GM19452 (cell line): Measurements from ENCODE around the gene PLBD2.

ENCODE experiments used
- ATAC-seq: cut with Tn5 transposase; IDR thresholded peaks from one replicate; pipeline ENCODE4 v1.9.1; 2021; ENCODE audit not compliant: unreplicated experiment

PLBD2 gene

DNA sequence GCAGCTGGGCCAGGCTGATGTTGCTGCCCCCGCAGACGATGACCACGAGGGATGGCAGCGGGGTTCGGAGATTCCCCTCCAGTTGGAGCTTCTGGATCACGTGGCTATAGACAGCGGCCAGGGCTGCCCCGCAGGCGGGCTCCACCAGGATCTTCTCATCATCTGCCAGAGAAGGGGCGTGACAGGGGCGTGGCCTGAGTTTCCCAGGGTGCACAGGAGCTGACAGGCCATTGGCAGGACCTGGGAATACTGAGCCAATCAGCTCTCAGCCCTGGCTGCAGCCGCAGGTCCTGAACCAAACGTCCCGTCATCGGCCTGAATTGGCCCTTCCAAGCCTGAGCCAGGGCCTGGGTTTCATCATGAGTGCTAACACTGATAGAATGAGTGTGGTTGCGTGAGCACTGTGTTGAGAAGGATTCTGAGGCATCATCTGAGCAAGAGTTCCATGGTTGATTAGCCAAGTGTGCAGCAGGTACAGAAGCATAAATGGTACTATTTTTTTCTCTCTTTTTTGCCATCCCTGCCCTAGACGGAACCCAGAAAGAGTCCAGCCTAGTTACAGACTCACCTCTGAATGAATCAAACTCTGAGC, 34.7 kb downstream of the PLBD2 start:
- no peak for ATAC-seq

DNA sequence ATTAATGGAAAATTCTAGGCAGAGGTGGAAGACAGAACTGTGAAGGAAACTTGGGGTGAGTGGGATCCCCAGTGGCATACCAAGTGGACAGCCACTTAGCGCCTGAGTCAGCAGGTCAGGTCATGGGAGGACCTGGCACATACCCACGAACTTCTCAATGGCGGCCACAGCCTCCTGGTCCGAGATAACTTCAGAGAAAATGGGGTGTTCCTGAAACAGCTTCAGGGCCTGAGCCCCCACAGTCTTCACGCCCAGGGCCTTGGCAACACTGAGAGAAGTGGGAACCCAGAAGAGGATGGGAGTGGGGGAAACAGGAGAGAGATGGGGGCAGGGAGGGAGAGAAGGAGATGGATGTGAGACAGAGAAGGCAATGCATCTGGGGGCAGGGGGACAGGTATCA, 35.4 kb downstream of the PLBD2 start:
- ATAC-seq = no peak

DNA sequence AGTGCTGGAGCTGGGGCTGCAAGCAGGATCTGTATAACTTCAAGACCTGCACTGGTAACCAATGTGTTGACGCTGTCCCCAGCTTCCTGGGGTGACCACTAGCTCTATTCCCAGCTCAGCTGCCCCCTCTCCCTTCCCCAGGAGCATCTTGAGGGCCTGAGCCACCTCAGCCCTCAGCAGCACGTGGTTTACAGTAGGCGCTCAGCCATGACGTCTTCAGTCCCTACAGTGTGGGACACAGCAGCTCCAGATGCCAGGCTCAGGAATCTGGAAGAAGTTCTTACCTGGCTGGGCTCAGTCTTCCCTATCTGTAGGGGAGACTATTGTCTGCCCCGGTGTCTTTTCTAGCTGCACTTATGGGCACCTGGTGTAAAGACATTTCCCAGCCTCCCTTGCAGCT, 36.7 kb downstream of the PLBD2 start:
- ATAC-seq = no peak

DNA sequence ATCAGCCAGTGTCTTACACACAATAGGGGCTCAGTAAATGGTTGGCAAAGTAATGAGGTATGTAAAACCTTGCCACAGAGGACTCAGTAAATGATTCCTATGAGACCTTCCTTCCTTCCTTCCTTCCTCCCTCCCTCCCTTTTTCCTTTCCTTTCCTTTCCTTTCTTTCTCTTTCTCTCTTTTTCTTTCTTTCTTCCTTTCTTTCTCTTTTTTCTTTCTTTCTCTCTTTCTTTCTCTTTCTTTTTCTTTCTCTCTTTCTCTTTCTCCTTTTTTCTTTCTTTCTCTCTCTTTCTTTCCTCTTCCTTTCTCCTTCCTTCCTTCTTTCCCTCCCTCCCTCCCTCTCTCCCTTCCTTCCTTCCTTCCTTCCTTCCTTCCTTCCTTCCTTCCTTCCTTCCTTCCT, 37.8 kb downstream of the PLBD2 start:
- no peak for ATAC-seq

DNA sequence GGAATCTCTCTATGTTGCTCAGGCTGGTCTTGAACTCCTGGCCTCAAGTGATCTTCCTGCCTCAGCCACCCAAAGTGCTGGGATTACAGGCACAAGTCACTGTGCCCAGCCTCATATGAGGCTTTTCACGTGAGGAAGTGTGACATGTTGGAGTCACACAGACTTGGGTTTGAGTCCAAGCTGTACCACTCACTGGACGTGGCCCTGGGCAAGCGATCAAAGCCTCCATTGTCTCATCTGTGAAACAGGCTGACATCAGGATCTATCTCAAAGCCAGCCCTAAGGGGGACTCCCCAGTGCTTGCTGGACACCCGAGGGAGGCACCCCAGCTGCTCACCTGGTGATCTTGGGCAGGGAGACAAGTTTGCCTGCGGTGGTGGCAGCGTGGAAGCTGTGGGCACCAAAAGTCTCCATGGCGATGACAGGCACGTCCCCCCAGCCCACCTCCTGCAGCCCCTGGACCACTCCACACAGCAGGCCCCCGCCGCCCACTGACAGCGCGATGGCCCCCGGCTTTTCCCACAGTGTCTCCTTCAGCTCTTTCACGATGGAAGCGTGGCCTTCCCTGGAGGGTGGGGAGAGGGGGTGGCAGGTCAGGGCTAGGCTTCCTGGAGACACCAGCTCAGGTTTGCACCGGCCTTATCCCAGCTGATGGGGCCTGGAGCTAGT, 38.6 kb downstream of the PLBD2 start:
- no peak for ATAC-seq

DNA sequence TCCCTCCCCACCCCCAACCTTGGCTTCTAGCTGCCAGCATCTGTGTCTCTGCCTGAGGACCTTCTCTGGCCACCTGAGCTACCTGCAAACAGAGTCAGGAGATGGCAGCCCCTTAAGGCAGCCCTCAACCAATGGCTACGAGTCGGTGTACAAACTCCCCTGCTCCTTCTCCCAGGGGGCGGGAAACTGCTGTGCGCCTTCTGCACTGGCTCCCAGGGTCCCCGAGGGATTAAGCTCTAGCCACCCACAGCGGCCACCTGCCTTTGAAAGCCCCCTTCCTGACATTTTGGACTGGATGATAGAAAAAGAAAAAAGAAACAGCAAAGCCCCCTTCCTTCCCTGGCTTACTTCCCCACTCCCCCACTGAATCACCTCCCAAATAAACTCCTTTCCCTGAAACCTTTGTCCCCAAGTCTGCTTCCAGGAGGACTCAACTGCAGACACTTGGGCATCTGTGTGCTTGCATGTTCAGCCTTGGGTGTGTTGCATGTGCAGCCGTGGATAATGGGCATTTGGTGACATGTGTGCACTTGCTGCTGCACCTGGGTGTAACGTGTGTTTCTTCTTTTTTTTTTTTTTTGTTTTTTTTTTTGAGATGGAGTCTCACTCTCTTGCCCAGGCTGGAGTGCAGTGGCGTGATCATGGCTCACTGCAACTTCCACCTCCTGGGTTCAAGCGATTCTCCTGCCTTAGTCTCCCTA, 39.3 kb downstream of the PLBD2 start:
- no peak for ATAC-seq

DNA sequence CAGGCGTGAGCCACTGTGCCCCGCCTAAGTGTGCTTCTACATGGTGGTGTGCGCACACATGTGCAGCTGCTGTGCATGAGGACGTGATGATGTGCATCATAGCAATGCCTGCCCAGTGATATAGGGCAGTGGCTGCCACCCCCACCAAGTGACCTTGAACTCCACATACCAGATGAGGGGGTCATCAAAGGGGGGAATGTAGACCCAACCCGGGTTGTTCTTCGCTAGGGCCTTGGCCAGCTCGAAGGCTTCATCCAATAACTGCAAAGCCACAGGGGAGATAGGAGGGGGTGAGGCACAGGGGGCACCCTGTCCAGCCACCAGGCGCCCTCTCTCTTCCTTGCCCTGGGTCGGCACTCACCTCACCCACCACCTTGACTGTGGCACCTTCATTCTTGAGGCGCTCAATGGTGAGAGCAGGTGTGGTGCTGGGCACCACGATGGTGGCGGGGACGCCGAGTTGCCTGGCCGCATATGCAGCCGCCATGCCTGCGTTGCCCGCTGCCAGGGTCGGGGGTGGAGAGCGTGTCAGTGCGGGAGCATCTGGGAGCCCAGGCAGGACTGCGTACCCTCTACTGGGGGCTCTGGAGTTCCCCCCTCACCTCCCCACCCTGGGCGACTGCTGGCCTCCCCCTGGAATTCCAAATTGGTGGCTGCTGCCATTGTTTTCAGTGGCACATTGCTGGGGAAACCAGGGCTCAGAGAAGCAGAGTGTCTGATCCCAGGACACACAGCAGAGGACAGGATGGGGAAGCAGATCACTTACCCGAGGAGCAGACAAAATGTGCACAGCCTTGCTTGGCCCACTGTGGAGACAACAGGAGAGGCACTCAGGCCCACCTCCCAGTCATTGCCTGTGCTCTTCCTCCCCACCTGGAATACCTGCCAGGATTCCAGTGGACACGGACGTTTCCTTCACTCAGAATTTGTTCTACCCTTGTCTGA, 40.2 kb downstream of the PLBD2 start:
- ATAC-seq = no peak

DNA sequence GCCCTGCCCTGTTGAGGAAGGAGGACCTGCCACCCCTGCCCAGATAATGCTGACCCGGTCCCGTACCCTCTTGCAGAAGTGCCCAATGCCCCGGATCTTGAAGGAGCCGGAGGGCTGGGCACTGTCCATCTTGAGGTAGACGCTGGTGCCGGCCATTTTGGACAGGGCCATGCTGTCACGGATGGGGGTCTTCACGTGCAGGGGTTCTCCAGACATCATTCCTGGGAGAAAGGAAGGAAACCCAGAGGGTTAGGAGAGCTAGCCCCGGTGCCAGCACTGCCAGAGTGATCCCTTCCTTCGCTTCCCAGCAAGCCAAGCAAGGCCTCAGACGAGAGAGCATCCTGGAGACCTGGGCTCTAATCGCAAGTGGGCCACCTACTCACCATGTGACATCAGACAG, 41.1 kb downstream of the PLBD2 start:
- no peak for ATAC-seq

DNA sequence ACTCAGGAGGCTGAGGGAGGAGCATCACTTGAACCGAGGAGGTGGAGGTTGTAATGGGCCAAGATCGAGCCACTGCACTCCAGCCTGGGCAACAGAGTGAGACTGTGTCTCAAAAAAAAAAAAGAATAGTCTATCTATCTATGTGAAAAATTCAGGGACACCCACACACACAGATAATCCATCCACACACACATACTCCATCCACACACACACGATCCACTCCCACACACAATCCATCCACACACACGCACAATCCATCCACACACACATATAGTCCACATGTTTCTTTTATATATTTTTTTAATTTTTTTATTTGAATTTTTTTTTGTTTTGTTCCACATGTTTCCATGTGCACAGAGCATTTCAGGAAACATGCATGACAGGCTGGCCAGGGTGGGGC, 42.0 kb downstream of the PLBD2 start:
- ATAC-seq = no peak

DNA sequence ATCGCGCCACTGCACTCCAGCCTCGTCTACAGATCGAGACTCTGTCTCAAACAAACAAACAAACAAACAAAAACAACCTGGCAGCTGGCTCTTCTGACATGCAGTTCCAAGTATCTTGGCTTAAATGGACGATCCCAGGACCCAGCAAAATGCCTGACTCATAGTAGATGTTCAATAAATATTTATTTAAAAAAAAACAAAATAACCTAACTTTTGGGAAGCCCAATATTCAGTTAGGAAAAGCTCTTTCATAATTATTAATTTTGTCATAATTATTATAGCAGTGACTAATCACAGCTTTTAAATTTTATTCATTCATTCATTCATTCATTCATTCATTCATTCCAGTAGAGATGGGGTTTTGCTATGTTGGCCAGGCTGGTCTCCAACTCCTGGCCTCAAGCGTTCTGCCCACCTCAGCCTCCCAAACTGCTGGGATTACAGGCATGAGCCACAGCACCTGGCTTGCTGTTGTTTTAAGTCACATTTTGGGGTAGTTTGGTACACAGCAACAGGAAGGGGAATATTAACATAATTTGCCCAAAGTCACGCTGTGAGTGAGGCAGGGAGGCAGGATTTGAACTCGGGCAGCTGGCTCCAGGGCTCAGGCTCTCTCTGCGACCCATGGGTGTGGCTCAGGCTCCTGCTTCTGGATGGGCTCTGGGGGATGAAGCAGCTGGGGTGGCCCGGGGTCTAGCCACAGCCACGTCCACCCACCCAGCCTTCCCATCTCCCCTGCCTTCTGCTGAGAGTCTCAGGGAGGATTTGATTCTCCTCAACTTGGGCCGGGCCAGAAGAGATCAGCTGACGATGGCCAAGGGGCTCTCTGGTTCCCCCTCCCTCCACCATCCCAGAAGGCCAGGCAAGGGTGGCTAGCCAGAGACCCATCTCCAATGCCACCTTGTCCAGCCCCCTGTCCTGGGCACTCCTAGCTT, 42.9 kb downstream of the PLBD2 start:
- no peak for ATAC-seq

DNA sequence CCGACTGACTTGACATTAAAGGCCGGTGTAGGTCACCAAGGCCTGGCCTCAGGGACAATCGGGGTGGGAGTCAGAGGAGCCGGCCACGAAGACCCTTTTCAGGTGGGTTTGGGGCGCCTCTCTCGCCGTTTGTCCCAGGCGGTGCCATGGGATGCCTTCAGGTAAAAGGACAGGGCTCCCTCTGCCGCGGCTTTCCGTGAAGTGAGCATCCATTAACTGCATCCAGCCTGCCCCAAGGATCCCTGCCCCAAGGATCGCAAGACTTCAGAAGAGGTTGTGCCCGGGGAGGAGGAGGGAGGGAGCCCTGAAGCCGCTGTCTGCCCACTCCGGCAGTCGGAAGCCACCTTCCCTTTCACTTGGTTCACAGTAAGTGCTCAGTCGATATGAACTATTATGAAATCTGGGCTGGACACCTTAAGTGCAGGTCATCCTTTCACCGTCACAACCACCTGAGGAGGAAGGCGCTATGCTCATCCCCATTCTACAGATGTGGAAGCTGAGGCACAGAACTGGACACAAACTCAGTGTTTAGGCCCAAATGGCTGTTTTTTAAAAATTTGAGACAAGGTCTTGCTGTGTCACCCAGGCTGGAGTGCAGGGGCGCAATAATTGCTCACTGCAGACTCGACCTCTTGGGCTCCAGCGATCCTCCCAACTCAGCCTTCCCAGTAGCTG, 44.3 kb downstream of the PLBD2 start:
- no peak for ATAC-seq

DNA sequence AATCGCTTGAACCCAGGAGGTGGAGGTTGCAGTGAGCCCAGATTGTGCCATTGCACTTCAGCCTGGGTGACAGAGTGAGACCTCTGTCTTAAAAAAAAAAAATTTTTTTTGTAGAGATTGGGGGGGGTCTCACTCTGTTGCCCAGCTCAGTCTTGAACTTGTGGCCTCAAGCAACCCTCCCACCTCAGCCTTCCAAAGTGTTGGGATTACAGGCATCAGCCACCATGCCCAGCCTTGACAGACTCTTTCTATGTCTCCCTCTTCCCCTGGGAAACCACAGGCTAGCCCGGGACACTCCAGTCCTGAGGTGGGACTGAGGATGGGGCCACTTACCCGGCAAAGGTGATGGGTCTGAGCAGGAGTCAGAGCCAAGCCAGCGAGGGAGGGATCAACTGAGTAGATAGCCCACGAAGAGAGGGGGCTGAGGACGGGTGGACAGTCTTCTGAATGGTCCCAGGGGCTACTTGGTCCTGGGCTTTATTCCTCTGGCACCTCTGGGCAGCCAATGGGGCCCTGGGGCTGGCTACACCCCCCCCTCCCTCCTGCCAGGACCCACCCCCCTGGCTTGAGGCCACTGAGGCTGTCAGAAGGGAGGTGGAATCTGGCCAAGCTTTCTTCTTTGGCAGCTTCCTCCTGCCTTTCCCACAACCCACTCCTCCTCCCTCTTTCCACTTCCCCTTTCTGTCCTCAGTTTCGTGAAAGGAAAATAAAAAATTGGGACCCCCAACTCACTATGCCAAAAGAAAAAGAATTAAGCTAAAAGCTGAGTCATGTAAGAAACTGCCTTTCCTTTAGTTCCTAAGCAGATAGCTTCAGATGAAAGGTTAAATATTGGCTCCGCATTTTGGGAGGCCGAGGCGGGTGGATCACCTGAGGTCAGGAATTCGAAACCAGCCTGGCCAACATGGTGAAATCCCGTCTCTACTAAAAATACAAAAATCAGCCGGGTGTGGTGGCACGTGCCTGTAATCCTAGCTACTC, 45.3 kb downstream of the PLBD2 start, which contains the start of gene SDS:
Gene SDS, minus strand, starts transcription at position 453 of the 981 bp plus-strand sequence. CDS start 4,179 bp downstream, outside the sequence.
- ATAC-seq = no peak

DNA sequence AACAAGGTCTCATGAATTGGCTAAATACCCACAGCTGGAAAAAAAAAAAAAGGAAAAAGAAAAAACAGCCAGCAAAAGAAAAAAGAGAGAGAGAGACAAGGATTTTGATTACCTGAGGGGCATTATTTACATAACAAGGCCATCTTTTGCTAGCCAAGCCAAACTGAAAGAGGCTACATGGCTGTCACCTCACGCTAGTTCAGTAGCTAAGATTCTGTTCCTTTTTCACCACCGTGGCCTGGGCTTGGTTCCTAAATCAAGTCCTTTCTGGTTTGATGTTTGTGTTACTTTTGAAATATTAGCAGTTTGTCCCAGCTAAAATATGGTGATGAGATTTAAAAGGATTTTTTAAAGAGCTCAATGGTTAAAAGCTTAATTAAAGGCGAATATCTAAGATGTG, 47.3 kb downstream of the PLBD2 start:
- ATAC-seq = no peak

DNA sequence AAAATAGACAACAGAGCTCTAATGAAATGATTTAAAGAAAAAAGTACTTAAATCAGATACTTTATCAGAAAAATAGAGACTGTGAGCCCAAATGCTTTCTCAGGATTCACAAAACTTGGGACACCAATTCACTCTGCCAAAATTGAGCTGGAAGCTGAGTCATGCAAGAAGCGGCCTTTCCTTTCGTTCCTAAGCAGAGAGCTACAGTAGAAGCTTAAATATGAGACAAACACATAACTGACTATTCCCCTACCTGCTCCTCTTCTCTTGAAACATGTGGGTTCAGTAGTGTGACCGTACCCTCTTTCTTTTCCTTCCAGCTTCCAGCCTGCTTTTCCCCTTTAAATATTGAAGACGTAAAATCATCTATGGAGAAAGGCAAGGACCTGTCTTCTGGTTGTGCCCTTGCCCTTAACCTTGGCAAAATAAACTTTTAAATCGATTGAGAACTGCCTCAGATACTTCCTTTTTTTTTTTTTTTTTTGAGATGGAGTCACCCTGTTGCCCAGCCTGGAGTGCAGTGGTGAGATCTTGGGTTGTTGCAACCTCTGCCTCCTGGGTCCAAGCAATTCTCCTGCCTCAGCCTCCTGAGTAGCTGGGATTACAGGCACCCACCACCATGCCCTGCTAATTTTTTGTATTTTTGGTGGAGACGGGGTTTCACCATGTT, 49.7 kb downstream of the PLBD2 start:
- no peak for ATAC-seq

DNA sequence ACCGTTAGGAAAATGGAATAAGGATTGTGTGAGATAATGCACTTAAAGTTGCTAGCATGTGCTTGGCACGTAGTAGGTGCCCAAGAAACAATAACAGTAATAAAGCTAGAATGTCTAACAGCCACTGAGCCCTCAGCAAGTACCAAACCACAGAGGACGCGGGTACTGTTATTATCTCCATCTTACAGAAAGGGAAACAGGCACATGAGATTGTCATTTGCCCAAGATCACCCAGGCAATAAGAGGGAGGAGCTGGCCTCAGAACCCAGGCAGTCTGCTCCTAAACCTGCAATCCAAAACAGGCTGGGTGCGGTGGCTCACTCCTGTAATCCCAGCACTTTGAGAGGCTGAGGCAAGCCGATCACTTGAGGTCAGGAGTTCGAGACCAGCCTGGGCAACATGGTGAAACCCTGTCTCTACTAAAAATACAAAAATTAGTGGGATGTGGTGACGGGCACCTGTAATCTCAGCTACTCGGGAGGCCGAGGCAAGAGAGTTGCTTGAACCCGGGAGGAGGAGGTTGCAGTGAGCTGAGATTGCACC, 50.4 kb downstream of the PLBD2 start:
- ATAC-seq = no peak

DNA sequence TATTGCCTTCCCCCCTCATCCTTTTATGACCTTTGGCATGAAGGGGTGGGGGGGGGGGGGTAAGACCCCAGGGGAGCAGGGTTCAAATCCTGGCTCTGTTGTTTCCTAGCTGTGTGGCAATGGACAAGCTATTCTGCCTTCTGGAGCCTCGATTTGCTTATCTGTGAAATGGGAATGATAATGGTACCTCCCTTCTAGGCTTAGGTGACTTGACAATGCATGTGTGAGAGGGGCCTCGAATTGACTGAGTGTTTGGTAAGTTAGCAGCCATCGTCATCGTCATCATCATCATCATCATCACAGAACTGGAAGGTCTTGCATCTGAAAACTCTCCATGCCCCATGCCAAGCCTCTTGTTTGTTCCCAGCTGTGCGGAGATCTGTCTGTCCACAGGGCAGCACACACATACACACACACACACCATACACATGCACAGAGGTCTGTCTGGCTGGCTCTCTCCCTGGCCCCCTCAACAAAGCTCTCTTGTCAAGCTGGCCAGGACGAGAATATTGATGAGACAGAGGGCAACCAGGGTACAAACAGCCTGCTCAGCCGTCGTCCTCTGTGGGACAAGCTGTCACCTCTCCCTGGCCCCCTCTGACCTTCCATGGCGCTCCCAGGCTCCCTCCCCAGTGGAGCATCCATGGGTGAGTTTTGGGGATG, 51.2 kb downstream of the PLBD2 start:
- no peak for ATAC-seq

DNA sequence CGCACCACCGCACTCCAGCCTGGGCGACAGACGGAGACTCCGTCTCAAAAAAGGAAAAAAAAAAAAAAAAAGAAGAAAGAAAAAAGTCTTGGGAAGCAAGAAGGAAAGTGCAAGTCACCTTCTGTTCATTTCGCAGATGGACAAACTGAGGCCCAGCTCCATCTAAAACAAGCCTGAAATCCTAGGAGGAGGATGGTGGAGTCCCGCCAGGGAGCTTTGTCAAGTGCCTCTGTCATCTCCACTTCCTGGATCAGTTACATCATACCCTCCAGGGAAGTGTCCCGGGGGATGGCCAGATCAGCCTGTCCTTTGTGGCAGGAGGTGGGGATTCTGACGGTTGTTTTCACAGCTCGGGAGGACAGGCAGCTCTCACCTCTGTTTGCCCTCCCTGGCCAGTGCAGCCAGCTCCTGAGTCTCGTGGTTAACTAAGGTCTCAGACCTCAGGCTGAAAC, 55.1 kb downstream of the PLBD2 start:
- no peak for ATAC-seq
